ENCODE data around the gene AXIN2. TPM values are rescaled to one million over a fixed set of nuclear protein-coding genes. Genes with fewer than 3 reads are reported as not detected.
"Not testable (repeated sequence)": the region's sequence is repeated elsewhere in the genome, so short reads cannot be mapped to it uniquely, and the experiment has no call there.

The AXIN2 gene
- total RNA-seq, 2 donors from 2014 or later, result 32.3 to 54.6 TPM

DNA sequence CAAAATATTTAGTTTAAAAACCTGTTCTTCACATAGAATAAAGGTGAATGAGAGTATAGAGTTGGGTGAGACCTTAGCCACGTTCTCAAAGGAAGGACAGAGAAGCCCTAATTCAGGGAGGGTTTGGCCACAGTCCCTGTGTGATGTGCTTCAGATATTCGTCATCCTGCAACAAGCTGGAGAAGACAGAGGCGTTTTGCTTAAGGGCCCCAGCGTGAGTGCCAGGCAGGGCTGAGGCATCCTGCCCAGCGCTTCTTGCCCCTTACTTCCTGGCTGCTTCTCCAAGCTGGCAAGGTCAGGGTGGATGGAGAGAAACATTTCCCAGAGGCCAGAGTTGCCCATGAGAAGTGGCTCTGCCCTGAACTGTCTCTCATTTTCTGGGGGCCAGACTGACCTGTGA is 46.9 kb downstream of the AXIN2 start:
- no peaks in the 10 kb centered on the region for H3K27me3 ChIP-seq (replicated peaks; ENCODE audit: insufficient read depth)
- intact Hi-C loops (cut with DNase I), result no loop called here
- no peak overlapping the region for H3K27ac ChIP-seq
- no peak for DNase-seq (ENCODE audit: low spot score)
- WGBS, result 52% methylated on average over 5 of the region's 5 CpGs
- H3K4me3 ChIP-seq, result no peak overlapping the region
- H3K4me1 ChIP-seq (replicated peaks), result no peaks in the 10 kb centered on the region
- H3K9me3 ChIP-seq, result no peaks in the 10 kb centered on the region
- H3K36me3 ChIP-seq, result no peaks in the 10 kb centered on the region
- no peak for TF ChIP-seq POLR2AphosphoS5 (IDR thresholded peaks at IDR 0.05)
- TF ChIP-seq, protein P1, sequence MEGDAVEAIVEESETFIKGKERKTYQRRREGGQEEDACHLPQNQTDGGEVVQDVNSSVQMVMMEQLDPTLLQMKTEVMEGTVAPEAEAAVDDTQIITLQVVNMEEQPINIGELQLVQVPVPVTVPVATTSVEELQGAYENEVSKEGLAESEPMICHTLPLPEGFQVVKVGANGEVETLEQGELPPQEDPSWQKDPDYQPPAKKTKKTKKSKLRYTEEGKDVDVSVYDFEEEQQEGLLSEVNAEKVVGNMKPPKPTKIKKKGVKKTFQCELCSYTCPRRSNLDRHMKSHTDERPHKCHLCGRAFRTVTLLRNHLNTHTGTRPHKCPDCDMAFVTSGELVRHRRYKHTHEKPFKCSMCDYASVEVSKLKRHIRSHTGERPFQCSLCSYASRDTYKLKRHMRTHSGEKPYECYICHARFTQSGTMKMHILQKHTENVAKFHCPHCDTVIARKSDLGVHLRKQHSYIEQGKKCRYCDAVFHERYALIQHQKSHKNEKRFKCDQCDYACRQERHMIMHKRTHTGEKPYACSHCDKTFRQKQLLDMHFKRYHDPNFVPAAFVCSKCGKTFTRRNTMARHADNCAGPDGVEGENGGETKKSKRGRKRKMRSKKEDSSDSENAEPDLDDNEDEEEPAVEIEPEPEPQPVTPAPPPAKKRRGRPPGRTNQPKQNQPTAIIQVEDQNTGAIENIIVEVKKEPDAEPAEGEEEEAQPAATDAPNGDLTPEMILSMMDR (IDR thresholded peaks at IDR 0.05), result no peak
- TF ChIP-seq POLR2A (IDR thresholded peaks at IDR 0.05), result no peak

DNA sequence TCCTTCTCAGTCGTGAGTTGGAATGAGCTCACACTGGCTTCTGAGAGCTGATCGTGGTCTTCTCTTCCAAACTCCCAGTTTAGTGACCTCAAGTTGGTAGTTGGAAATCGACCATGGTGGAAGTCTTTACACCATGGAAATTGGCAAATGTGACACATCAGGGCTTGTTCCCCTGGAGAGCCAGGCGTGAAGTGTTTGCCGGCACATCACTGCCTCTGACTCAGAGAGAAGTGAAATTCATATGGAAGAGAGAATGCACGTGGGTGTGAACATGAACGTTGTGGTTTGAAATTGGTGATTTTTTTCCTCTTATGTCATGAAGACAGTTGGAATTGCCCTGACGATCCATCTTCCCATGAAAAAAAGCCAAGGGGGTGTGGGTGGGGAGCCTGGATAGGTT is 47.4 kb downstream of the AXIN2 start:
- DNase-seq (ENCODE audit: low spot score), result no peak
- 65% methylated on average over 8 of the region's 8 CpGs for WGBS
- intact Hi-C loops (cut with DNase I), result no loop called here
- Histone ChIP-seq H3K9me3 (no peaks in the 10 kb centered on the region), H3K36me3 (no peaks in the 10 kb centered on the region), H3K27me3 (replicated peaks; ENCODE audit: insufficient read depth) (no peaks in the 10 kb centered on the region), H3K27ac (no peak overlapping the region), H3K4me3 (no peak overlapping the region), H3K4me1 (replicated peaks) (no peaks in the 10 kb centered on the region)
- TF ChIP-seq POLR2A (IDR thresholded peaks at IDR 0.05), result no peak
- TF ChIP-seq, protein P1 (IDR thresholded peaks at IDR 0.05), result no peak
- no peak for TF ChIP-seq POLR2AphosphoS5 (IDR thresholded peaks at IDR 0.05)

DNA sequence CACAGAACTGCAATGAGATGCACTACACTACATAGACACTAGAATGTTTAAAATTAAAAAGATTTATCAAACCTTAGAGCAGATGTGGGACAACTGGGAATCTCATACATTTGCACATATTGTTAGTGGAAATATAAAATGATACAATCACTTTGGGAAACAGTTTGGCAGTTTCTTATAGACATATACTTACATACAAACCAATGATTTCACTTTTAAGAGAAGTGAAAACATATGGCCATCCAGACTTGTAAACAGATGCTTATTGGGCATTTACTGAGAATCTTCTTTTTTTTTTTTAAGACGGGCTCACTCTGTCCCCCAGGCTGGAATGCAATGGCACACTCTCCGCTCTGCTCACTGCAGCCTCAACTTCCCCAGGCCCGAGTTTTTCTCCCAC is 50.1 kb downstream of the AXIN2 start:
- Histone ChIP-seq H3K27ac (no peak overlapping the region), H3K27me3 (replicated peaks; ENCODE audit: insufficient read depth) (no peaks in the 10 kb centered on the region), H3K4me3 (no peak overlapping the region), H3K9me3 (no peaks in the 10 kb centered on the region), H3K4me1 (replicated peaks) (no peaks in the 10 kb centered on the region), H3K36me3 (no peaks in the 10 kb centered on the region)
- intact Hi-C loops (cut with DNase I), result no loop called here
- DNase-seq (ENCODE audit: low spot score), result no peak
- TF ChIP-seq, protein P1 (IDR thresholded peaks at IDR 0.05), result no peak
- TF ChIP-seq POLR2A (IDR thresholded peaks at IDR 0.05) (no peak), POLR2AphosphoS5 (IDR thresholded peaks at IDR 0.05) (no peak)
- WGBS, result 89% methylated on average over 3 of the region's 3 CpGs

DNA sequence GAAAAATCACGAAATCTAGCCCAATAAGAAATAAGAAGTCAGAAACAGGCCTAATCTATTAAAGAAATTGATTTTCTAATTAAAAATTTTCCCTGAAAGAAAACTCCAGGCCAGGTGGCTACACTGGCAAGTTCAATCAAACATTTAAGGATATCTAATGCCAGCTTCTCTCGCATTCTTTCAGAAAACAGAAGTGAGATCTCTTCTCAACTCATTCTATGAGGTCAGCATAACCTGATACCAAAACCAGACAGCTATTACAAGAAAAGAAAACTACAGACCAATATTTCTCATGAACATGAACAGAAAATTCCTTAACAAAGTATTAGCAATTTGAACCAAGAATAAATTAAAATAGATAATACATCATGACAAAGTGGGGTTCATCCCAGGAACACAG is 52.4 kb downstream of the AXIN2 start:
- Histone ChIP-seq H3K27ac (no peak overlapping the region), H3K9me3 (no peaks in the 10 kb centered on the region)
- 48% methylated on average over 2 of the region's 2 CpGs for WGBS

DNA sequence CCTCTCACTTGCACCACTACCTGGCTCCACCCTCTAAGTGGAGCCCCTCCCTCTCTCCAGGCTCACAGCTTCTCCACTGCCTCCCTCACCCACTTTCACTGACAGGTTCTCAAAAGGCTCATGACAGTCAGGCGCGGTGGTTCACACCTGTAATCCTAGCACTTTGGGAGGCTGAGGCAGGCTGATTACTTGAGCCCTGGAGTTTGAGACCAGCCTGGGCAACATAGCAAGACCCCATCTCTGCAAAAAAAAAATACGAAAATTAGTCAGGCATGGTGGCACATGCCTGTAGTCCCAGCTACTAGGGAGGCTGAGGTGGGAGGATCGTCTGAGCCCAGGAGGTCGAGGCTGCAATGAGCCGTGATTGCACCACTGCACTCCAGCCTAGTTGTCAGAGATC is 56.8 kb downstream of the AXIN2 start:
- H3K4me1 ChIP-seq (replicated peaks); H3K9me3 ChIP-seq; intact Hi-C loops (cut with DNase I); H3K27me3 ChIP-seq (replicated peaks; ENCODE audit: insufficient read depth); H3K27ac ChIP-seq; H3K4me3 ChIP-seq; DNase-seq (ENCODE audit: low spot score); H3K36me3 ChIP-seq: not testable (repeated sequence)
- WGBS, result 82% methylated on average over 6 of the region's 6 CpGs

More for the DNA sequence above, 52.4 kb downstream of the AXIN2 start:
- intact Hi-C loops (cut with DNase I), result no loop called here
- TF ChIP-seq, protein P1 (IDR thresholded peaks at IDR 0.05), result no peak
- no peak for TF ChIP-seq POLR2A (IDR thresholded peaks at IDR 0.05)
- TF ChIP-seq POLR2AphosphoS5 (IDR thresholded peaks at IDR 0.05), result no peak
- H3K36me3 ChIP-seq, result no peaks in the 10 kb centered on the region
- DNase-seq (ENCODE audit: low spot score), result no peak
- H3K4me3 ChIP-seq, result no peak overlapping the region
- no peaks in the 10 kb centered on the region for H3K4me1 ChIP-seq (replicated peaks)
- no peaks in the 10 kb centered on the region for H3K27me3 ChIP-seq (replicated peaks; ENCODE audit: insufficient read depth)
